Measurements from ENCODE around the gene RETREG2. TPM values are rescaled to one million over a fixed set of nuclear protein-coding genes. Genes with fewer than 3 reads are reported as not detected.

The RETREG2 gene
- polyA plus RNA-seq, 3 donors, result 113 to 119 (median 113) TPM

DNA sequence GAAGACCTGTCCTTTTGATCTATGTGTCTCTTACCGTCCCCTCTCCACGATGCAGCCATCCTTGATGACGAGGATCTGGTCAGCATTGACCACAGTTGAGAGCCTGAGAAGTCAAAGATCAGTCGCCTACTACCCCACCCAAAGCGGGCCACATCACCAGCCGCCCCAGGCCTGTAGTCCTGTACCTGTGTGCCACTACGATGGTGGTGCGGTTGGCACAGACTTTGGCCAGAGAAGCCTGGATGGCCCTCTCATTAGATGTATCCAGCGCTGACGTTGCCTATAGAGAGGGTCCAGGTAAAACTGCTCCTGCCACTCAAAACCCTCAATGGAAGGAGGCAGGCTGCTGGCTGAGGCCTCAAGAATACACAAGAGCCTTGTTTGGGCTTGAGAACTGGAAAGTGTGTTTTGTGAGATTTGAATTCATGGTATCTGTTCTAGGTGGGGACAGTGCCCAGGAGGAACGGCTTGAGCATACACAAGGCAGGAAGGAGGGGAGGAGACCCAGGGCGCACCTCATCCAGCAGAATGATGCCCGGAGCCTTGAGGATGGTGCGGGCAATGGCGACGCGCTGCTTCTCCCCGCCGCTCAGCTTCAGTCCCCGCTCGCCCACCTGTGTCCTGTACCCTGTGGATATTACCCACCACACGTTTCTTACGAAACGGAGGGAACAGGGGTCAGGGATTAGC lies 32.3 kb downstream of the RETREG2 start:
- no peak for DNase-seq

DNA sequence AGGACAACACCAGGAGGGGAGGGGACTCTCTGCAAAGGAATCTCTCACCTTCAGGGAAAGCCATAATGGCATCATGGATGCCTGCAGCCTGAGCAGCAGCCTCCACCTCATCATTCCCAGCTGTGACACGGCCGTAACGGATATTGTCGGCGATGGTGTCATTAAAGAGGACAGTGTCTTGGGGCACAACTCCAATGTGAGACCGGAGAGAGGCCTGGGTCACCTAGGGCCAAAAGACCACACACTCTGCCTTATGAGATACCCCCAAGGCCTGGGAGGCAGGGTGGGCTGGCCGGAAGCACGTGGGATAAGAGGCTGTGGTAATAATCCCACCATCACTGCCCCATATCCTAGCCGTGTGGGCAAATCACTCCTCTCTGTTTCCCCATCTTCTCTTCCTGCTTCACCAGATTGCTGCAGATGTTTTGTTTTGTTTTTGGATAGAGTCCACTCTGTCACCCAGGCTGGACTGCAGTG lies 32.8 kb downstream of the RETREG2 start:
- DNase-seq, result no peak

DNA sequence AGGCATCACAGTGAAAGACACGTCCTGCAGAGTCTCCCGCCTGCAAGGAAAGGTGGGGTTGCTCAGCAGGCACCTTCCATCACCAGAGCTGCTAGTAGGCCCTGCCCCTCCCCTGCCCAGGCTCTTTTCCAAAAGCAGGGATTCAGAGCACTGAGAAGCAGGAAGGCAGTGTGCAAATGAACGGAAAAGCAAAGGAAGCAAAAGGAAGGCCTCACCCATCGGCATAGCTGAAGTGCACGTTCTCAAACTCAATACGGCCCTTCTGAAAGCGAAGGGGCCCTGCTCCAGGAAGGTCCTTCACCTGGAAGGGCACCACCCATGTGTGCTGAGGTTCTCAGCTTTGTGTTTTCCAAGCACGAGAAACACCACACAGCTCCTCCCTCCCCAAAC lies 34.9 kb downstream of the RETREG2 start:
- no peak for DNase-seq

DNA sequence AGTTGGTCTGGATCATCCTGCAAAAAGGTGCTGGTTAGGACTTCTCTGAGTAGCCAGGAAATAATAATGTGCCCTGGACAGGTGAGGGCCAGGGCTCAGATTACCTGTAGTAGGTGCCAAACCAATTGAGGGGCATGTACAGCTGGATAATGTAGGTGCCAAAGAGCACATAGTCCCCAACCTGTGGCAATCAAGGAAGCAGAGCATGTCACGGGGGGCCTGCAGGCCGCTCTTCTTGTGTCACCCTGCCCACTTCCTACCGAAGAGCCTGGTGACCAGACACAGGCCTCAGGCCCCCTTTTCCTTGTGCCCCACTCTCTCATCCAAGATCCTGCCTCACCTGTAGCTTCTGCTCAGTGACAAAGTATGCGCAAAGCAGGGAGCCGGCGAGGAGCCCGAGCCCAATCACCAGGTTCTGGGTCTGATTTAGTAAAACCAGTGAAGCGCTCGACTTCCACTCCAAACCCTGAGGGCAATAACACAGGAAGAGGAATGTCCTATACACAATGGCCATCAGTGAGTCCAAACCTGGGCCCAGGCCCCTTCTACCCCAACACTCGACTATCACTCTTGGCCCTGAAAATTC lies 35.5 kb downstream of the RETREG2 start:
- DNase-seq, result no peak

- DNase-seq, result no peak
Measured at GRCh38 chr2:219214141-219214540, 36.1 kb downstream of the RETREG2 start.

DNA sequence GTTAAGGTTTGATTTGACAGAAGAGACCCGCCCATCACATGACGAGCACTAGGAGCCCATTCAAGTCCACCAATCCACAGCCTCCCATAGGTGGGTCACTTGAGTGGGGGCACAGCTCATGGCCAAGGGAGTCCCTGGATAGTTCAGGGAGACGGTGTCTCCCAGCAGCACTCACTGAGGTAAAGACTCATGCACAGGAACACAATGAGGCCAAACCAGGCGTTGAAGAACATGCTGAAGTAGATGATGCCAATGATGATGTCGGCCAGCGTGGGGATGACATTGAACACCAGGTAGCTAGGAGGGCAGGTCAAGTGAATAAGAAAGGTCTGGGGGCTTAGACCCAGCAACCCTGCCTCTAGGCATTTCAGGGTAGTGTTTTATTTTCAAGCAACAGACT lies 36.7 kb downstream of the RETREG2 start:
- DNase-seq, result no peak

- DNase-seq, result no peak
Measured at GRCh38 chr2:219215871-219216534, 37.9 kb downstream of the RETREG2 start.

GRCh38 chr2:219216535-219216915 lies 38.5 kb downstream of the RETREG2 start:
- DNase-seq, result no peak

- DNase-seq, result no peak
Measured at GRCh38 chr2:219218217-219218731, 40.2 kb downstream of the RETREG2 start.

DNA sequence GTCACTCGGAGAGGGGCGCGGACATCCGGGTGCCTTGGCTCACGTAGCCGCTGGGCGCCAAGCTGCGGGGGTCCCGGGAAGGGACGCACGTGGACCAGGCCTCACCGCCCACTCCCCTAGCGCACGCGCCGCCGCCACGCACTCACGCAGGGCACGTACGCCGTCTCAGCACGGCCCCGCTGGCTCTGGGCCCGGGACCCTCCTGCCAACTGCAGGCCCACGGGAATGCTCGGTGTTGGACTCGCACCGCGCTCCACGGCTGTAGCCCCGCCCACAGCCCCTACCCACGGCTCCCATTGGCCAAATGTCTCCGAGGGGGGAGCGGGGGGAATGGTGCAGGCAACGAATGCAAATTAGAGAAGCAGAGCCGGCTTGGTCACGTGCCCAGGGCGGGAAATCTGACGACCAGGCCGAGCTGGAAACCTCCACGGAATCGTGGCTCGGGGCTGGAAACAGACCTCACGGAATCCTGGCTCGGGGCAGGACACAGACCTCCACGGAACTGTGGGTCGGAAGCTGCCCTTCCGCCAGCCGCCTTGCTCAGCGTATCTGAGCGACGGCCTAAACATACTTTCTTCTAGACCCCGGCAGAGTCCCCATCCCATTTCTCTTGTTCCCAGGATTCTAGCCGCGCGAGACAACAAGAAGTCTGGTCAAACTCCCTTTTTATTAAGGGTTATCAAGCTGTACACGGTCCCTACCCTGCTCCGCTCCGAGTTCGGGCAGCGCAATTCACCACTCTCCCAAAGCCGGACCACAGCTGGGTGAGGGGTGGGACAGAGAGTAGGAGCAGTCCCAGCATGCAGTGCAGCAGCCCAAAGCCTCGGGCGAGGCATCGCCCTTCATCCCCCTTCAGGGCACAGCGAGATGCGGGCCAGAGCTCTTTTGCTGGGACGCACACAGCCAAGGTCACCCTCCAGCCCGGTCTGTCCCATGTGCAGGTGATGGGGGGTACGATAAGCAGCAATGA lies 40.9 kb downstream of the RETREG2 start, which contains the start of gene ABCB6:
ABCB6 (minus strand) TSS at position 227 of the 970 bp plus-strand sequence. CDS start 285 bp downstream, outside the sequence.
- DNase-seq, result peak; percentile 95

GRCh38 chr2:219219784-219220532 lies 41.9 kb downstream of the RETREG2 start:
- no peak for DNase-seq

DNA sequence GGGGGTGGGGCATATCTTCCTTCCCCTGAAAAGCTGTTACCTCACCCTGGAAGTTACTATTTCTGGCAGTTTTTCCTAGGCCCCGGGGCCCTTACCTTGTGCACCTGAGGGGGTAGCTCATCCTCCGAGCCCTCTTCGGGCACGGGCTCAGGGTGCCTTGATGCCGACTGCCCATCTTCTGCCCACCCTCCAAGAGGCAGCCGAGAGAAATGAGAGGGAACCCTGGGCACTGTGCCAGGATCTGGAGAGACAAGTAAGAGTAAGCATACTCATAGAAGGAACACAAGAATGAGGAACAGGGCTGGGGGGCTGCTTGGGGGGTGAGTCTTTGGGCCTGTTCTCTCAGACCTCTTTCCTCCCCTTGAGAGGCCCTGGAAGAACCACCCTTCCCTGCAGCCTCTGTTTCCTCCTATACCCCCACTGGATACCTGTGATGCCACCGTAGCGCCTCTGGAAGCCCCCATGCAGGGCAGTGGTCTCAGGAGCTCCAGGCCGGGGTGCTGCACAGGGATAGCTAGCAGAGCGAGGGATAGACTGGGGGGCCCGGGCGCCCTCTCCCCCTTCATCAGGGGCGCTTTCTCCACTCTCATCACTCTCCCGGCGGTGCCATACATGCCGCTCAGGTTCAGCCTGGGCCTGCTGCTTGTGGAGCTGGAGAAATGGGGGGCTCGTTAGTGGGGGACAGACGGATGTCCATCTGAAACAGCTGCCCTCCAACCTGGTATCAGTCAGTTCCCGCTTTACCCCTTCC lies 42.8 kb downstream of the RETREG2 start:
- no peak for DNase-seq

DNA sequence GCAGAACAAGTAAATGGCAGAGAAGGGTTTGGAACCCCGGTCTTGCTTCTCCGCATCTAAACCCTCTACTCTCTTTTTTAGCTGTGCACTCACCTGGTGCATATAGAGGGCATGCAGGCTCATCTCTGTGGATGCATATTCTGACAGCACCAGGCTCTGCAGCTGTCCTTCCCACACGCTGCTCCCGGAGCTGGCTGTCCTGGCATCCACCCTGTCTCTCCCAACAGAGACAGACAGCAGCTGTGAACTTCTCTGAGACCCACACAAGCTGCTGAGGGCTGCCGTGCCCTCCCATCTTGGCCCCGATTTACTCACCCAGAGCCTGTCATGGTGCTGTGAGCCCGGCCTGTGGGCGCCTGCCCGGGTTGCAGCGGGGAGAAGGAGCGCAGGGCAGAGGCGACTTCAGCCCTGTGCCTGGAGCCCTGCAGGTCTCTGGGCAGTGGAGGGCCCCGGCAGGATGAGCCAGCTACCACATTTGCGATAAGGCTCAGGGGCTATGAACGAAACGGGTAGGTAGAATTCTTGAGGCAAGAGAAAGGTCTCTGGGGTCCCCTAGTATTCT lies 44.0 kb downstream of the RETREG2 start:
- no peak for DNase-seq

- no peak for DNase-seq
Measured at GRCh38 chr2:219223831-219224610, 45.9 kb downstream of the RETREG2 start.

GRCh38 chr2:219225350-219225749 lies 47.3 kb downstream of the RETREG2 start:
- DNase-seq, result no peak

- no peak for DNase-seq
Measured at GRCh38 chr2:219228041-219228910, 50.2 kb downstream of the RETREG2 start.

GRCh38 chr2:219228911-219229304 lies 50.8 kb downstream of the RETREG2 start:
- DNase-seq, result no peak

All from renal pelvis (tissue), 4 donors.